HG02840 (cell line): ENCODE measurements around the gene ACTG1.

Source experiments
- ATAC-seq: cut with Tn5 transposase; IDR thresholded peaks from one replicate; pipeline ENCODE4 v1.9.1; 2021; ENCODE audit warnings: mild to moderate bottlenecking, moderate library complexity, moderate number of reproducible peaks; ENCODE audit not compliant: unreplicated experiment, low FRiP score

ACTG1 gene

GRCh38 chr17:81545160-81545949, 32.8 kb upstream of the ACTG1 start:
- ATAC-seq = no peak

- ATAC-seq = no peak
These were observed 31.8 kb upstream of the ACTG1 start for GRCh38 chr17:81544281-81544974.

GRCh38 chr17:81543756-81544155, 31.2 kb upstream of the ACTG1 start:
- ATAC-seq = no peak

GRCh38 chr17:81543339-81543675, 30.7 kb upstream of the ACTG1 start:
- ATAC-seq = no peak

GRCh38 chr17:81542431-81543338, 30.1 kb upstream of the ACTG1 start:
- no peak for ATAC-seq

- no peak for ATAC-seq
These were observed 28.5 kb upstream of the ACTG1 start for GRCh38 chr17:81541123-81541522.

GRCh38 chr17:81540676-81541027, 28.1 kb upstream of the ACTG1 start:
- ATAC-seq = no peak

- no peak for ATAC-seq
These were observed 27.5 kb upstream of the ACTG1 start for GRCh38 chr17:81539961-81540675.

GRCh38 chr17:81539571-81539900, 26.9 kb upstream of the ACTG1 start:
- ATAC-seq = no peak

- ATAC-seq = no peak
These were observed 26.3 kb upstream of the ACTG1 start for GRCh38 chr17:81538651-81539570.

GRCh38 chr17:81537856-81538555, 25.4 kb upstream of the ACTG1 start:
- no peak for ATAC-seq

- ATAC-seq = no peak
These were observed 24.8 kb upstream of the ACTG1 start for GRCh38 chr17:81537343-81537855.

GRCh38 chr17:81536299-81537290, 24.0 kb upstream of the ACTG1 start:
- no peak for ATAC-seq

- no peak for ATAC-seq
These were observed 23.1 kb upstream of the ACTG1 start for GRCh38 chr17:81535480-81536298.

- no peak for ATAC-seq
These were observed 22.4 kb upstream of the ACTG1 start for GRCh38 chr17:81535007-81535328.

GRCh38 chr17:81534157-81535006, 21.8 kb upstream of the ACTG1 start:
- ATAC-seq = no peak
